GM13976 (cell line): ENCODE data around the gene PLB1.

Experiments
- DNase-seq: peaks from one replicate; pipeline ENCODE4 v3.0.0; 2012; ENCODE audit warnings: low spot score
- CTCF ChIP-seq: IDR thresholded peaks from 2 replicates; pipeline ENCODE4 v1.5.1; 2012; ENCODE audit warnings: borderline replicate concordance, mild to moderate bottlenecking; ENCODE audit not compliant: insufficient read depth; ENCODE audit errors: extremely low read depth, missing control alignments, control extremely low read depth
- in situ Hi-C: fragments of 300-500 bp; cut with MboI; formaldehyde crosslinking; loops from one replicate; pipeline ENCODE4 v1.12.0; 2022; ENCODE audit warnings: low sequenced_read_pairs, mixed read lengths, inconsistent platforms; ENCODE audit not compliant: unreplicated experiment

The PLB1 gene

GRCh38 chr2:28586867-28587266, 91.0 kb downstream of the PLB1 start:
- DNase-seq: peak; percentile 58
- in situ Hi-C loops: no loop called here
- TF ChIP-seq CTCF: no peak

DNA sequence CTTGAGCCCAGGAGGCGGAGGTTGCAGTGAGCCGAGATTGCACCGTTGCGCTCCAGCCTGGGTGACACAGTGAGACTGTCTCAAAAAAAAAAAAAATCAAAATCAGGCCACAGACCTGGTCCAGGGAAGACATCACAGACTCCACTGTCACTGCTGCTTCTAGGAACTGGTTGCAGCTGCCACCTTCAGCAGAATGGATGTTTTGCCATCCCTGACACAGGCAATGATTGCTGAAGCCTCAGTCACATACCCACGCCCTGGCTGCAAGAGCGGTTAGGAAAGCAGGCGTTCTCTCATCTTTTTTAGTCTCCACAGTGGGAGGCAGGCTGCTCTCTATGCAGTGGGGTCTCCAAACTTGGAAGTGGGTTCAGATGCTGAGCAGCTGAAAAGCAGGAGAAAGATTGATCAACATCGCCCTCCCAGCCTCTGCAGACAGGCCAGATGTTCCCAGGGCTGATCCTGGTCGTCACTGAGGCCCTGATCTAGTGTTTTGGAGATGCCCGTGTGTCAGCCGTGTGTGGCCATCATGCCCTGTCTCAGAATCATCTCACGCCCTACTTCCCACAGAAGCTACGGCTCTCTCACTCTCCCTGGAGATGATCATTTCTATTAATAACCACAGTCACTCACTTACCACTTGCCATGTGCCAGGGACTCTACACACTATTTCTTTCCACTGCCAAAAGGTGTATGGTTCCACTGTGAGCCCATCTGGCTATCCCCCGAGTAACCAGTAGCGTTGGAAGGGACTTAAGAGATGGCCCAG, 91.8 kb downstream of the PLB1 start:
- no peak for DNase-seq
- in situ Hi-C loops: no loop called here
- TF ChIP-seq CTCF: no peak

DNA sequence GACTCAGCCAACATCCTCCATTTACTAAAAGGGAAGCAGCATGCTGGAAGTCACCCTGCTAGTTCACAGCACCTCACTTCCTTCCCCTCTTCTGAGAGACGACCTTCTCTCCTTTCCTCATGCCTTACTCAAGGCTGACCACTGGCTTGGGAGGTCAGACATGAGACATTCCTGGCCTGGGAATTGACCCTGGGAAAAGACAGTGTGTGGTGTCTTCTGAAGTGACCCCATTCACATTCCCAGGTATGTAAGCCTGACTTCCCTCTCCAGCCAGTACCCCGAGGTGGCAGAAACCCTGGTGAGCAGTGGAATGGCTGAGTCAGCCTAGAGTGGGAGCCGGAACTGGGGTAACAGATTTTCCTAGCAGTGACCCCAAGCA, 92.4 kb downstream of the PLB1 start:
- TF ChIP-seq CTCF: no peak
- DNase-seq: no peak
- in situ Hi-C loops: no loop called here

GRCh38 chr2:28589746-28590463, 94.0 kb downstream of the PLB1 start:
- TF ChIP-seq CTCF: no peak
- no peak for DNase-seq
- in situ Hi-C loops: loop anchor here (10.0 kb wide), 1 partner anchor 165 kb away; the partner anchor contains the start of gene PPP1CB

- no peak for DNase-seq
These were observed 94.8 kb downstream of the PLB1 start for GRCh38 chr2:28590496-28591301.

More at GRCh38 chr2:28590496-28591301, 94.8 kb downstream of the PLB1 start:
- in situ Hi-C loops: loop anchor here (10.0 kb wide), 1 partner anchor 164 kb away; the partner anchor contains the start of gene PPP1CB
- no peak for TF ChIP-seq CTCF
